GM13976 (cell line): ENCODE measurements around the gene NOVA1.

ENCODE experiments used
- DNase-seq: peaks from one replicate; pipeline ENCODE4 v3.0.0; 2012; ENCODE audit warnings: low spot score
- in situ Hi-C: fragments of 300-500 bp; cut with MboI; formaldehyde crosslinking; loops from one replicate; pipeline ENCODE4 v1.12.0; 2022; ENCODE audit warnings: low sequenced_read_pairs, mixed read lengths, inconsistent platforms; ENCODE audit not compliant: unreplicated experiment
- TF ChIP-seq, protein P1 (sequence below): IDR thresholded peaks from 2 replicates; pipeline ENCODE4 v1.5.1; 2012; ENCODE audit warnings: borderline replicate concordance, mild to moderate bottlenecking; ENCODE audit not compliant: insufficient read depth; ENCODE audit errors: extremely low read depth, missing control alignments, control extremely low read depth

NOVA1 gene

DNA sequence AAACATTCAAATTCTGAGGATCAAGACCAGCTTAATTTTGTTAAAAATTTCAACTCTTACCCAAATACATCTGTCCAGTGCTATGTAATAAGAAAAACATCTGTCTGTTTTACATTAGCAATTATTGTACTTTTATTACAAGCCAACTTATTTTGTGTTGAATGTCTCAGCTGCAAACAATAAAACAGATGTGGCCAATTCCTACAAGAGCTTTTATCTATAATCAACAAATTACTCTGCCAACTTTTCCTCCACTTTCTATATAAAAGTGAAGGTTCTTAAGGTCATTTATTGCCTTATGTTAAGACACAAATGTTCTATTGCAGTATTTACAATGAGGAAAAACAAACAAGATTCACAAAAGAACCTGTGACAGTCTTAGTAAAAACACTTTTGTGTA, 72.7 kb downstream of the NOVA1 start:
- in situ Hi-C loops, result no loop called here
- no peak for DNase-seq
- TF ChIP-seq, protein P1, sequence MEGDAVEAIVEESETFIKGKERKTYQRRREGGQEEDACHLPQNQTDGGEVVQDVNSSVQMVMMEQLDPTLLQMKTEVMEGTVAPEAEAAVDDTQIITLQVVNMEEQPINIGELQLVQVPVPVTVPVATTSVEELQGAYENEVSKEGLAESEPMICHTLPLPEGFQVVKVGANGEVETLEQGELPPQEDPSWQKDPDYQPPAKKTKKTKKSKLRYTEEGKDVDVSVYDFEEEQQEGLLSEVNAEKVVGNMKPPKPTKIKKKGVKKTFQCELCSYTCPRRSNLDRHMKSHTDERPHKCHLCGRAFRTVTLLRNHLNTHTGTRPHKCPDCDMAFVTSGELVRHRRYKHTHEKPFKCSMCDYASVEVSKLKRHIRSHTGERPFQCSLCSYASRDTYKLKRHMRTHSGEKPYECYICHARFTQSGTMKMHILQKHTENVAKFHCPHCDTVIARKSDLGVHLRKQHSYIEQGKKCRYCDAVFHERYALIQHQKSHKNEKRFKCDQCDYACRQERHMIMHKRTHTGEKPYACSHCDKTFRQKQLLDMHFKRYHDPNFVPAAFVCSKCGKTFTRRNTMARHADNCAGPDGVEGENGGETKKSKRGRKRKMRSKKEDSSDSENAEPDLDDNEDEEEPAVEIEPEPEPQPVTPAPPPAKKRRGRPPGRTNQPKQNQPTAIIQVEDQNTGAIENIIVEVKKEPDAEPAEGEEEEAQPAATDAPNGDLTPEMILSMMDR, result no peak

DNA sequence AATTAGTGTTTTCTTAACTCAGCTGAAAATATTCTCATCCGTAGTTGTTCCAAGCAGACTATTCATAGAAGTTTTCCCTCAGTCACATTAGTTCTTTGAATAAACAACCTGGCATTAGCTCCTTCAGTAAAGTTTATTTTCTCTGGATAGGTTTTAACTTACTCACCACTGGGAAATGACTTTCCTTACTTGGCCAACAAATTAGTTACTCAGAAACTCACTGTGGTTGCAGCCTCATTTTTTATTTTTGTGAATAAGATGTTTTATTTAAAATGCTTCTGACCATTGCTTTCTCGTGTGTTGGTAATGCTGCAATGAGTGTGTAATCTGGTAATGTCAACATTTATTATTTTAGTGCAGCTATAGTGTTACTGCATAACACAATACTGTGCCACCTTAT, 74.9 kb downstream of the NOVA1 start:
- in situ Hi-C loops, result no loop called here
- DNase-seq, result no peak
- TF ChIP-seq, protein P1, result no peak

GRCh38 chr14:26517771-26518170, 80.1 kb downstream of the NOVA1 start:
- in situ Hi-C loops, result no loop called here
- TF ChIP-seq, protein P1, result no peak
- no peak for DNase-seq

GRCh38 chr14:26500028-26500427, 97.8 kb downstream of the NOVA1 start:
- in situ Hi-C loops, result no loop called here
- no peak for DNase-seq
- TF ChIP-seq, protein P1, result no peak

- TF ChIP-seq, protein P1, result no peak
- DNase-seq, result no peak
- in situ Hi-C loops, result no loop called here
These were observed 98.3 kb downstream of the NOVA1 start for GRCh38 chr14:26499546-26499945.

GRCh38 chr14:26486922-26487321, 110.9 kb downstream of the NOVA1 start:
- TF ChIP-seq, protein P1, result no peak
- in situ Hi-C loops, result no loop called here
- no peak for DNase-seq

- TF ChIP-seq, protein P1, result no peak
- in situ Hi-C loops, result no loop called here
- DNase-seq, result no peak
These were observed 113.3 kb downstream of the NOVA1 start for GRCh38 chr14:26484562-26484961.
